B cell (primary cell): ENCODE data around the gene ZNF22. TPM values are rescaled to one million over a fixed set of nuclear protein-coding genes. Genes with fewer than 3 reads are reported as not detected.
A peak's percentile ranks its signal among the peaks of the same experiment; 100 is the strongest.

Source experiments
- ATAC-seq: fragments of 200-7000 bp; cut with Tn5 transposase; one replicate; pipeline ENCODE4 v1.10.0; 2021; ENCODE audit warnings: low read depth, mild to moderate bottlenecking, moderate number of reproducible peaks, moderate library complexity
- CTCF ChIA-PET: fragments of 350-600 bp; sonication (Branson Sonifier 250); formaldehyde crosslinking; loops from one replicate; lab custom pipeline; 2021; ENCODE audit warnings: antibody characterized with exemption, inconsistent platforms; lab: Charles Lee
- POLR2A ChIA-PET: fragments of 350-600 bp; sonication (Branson Sonifier 250); formaldehyde crosslinking; loops from one replicate; lab custom pipeline; 2021; ENCODE audit warnings: antibody characterized with exemption; lab: Charles Lee
- DNase-seq: peaks from one replicate; pipeline ENCODE4 v3.0.0; 2013
- H2AFZ ChIP-seq: 2 replicates; pipeline ENCODE4 v1.6.1; 2012; ENCODE audit warnings: mild to moderate bottlenecking, low read depth, low read length; ENCODE audit not compliant: insufficient read depth, poor library complexity, severe bottlenecking
- H3K27ac ChIP-seq, 2 donors: 1 replicate in 1 of 2; 2 replicates in 1 of 2; pipeline ENCODE4 v1.5.1; 2012 to 2013; ENCODE audit warnings: low read length in 2 of 2, mild to moderate bottlenecking in 2 of 2, moderate library complexity in 1 of 2
- H3K27me3 ChIP-seq, 4 experiments: fragments of 200-600 bp in 1 of 4; sonication (generic) in 1 of 4; replicated peaks in 1 of 4; 1 replicate in 2 of 4; 2 replicates in 2 of 4; pipeline versions ENCODE4 v1.6.1 to v1.7.0; 2013 to 2016; ENCODE audit warnings: low read length in 3 of 4, mild to moderate bottlenecking in 2 of 4, mixed read lengths in 1 of 4, moderate library complexity in 1 of 4; ENCODE audit not compliant: insufficient read depth in 4 of 4, control insufficient read depth in 3 of 4; ENCODE audit errors: control extremely low read depth in 1 of 4
- H3K36me3 ChIP-seq, 2 experiments: replicated peaks in 1 of 2; 1 replicate in 1 of 2; 2 replicates in 1 of 2; pipeline versions ENCODE4 v1.6.1 to v1.7.1; 2013; ENCODE audit warnings: low read length in 1 of 2; ENCODE audit not compliant: insufficient read depth in 2 of 2, control insufficient read depth in 1 of 2; ENCODE audit errors: control extremely low read depth in 1 of 2, extremely low read depth in 1 of 2
- H3K4me1 ChIP-seq, 2 donors: fragments of 200-600 bp in 1 of 2; sonication (generic) in 1 of 2; 1 replicate in 1 of 2; 2 replicates in 1 of 2; pipeline versions ENCODE4 v1.5.1 to v1.6.1; 2013 to 2017; ENCODE audit warnings: low read length in 2 of 2; ENCODE audit not compliant: control insufficient read depth in 2 of 2, insufficient read depth in 2 of 2
- H3K4me2 ChIP-seq: replicated peaks from 2 replicates; pipeline ENCODE3; 2012; ENCODE audit warnings: mild to moderate bottlenecking, low read depth, low read length; ENCODE audit not compliant: poor library complexity, severe bottlenecking
- H3K4me3 ChIP-seq, 5 experiments: fragments of 200-600 bp in 1 of 5; sonication (generic) in 1 of 5; 1 replicate in 3 of 5; 2 replicates in 2 of 5; pipeline versions ENCODE4 v1.5.1 to v1.7.0; 2011 to 2016; ENCODE audit warnings: low read length in 4 of 5, mild to moderate bottlenecking in 4 of 5, low read depth in 2 of 5, control low read depth in 1 of 5, moderate library complexity in 1 of 5; ENCODE audit not compliant: insufficient read depth in 1 of 5; ENCODE audit errors: control extremely low read depth in 1 of 5, extremely low read depth in 1 of 5
- H3K79me2 ChIP-seq: fragments of 200-600 bp; sonication (generic); one replicate; pipeline ENCODE4 v1.6.0; 2016; ENCODE audit warnings: low read length; ENCODE audit not compliant: control insufficient read depth, insufficient read depth
- H3K9ac ChIP-seq: fragments of 200-600 bp; sonication (generic); 2 replicates; pipeline ENCODE4 v1.6.1; 2017; ENCODE audit warnings: mild to moderate bottlenecking, low read length, moderate library complexity
- H3K9me3 ChIP-seq, 3 donors: one replicate each; pipeline versions ENCODE4 v1.6.1 to v1.7.1; 2013; ENCODE audit warnings: low read length in 2 of 3; ENCODE audit not compliant: control insufficient read depth in 2 of 3, insufficient read depth in 1 of 3; ENCODE audit errors: control extremely low read depth in 1 of 3
- H4K20me1 ChIP-seq: 2 replicates; pipeline ENCODE4 v1.6.0; 2012; ENCODE audit warnings: mild to moderate bottlenecking, low read length; ENCODE audit not compliant: insufficient read depth, control insufficient read depth, poor library complexity, severe bottlenecking
- H3K27ac Mint-ChIP-seq: one replicate; pipeline ENCODE4 v1.8.0; 2021; ENCODE audit warnings: mixed read lengths
- H3K27me3 Mint-ChIP-seq: one replicate; pipeline ENCODE4 v1.8.0; 2021; ENCODE audit warnings: mixed read lengths
- H3K4me1 Mint-ChIP-seq: one replicate; pipeline ENCODE4 v1.8.0; 2021; ENCODE audit warnings: mixed read lengths
- H3K4me3 Mint-ChIP-seq: one replicate; pipeline ENCODE4 v1.8.0; 2021; ENCODE audit warnings: mixed read lengths
- H3K9me3 Mint-ChIP-seq: one replicate; pipeline ENCODE4 v1.8.0; 2022; ENCODE audit warnings: mixed read lengths; ENCODE audit not compliant: insufficient read depth
- CTCF ChIP-seq: fragments of 200-600 bp; IDR thresholded peaks from one replicate; pipeline ENCODE4 v1.8.0; 2022; ENCODE audit warnings: antibody characterized with exemption, mild to moderate bottlenecking
- EZH2 ChIP-seq: IDR thresholded peaks from 2 replicates; pipeline ENCODE4 v1.6.1; 2012; ENCODE audit warnings: borderline replicate concordance, low read depth, mild to moderate bottlenecking, moderate library complexity, low read length; ENCODE audit not compliant: insufficient read depth, poor library complexity, severe bottlenecking
- WGBS: methylation state at CpG from one replicate; pipeline ENCODE4 v1.1.5; 2013; ENCODE audit warnings: missing lambda C conversion rate; ENCODE audit not compliant: insufficient coverage; 5-methylcytosine and 5-hydroxymethylcytosine counted together
- intact Hi-C: fragments of 100-400 bp; cut with micrococcal nuclease; formaldehyde crosslinking; loops from one replicate; pipeline ENCODE4 v1.10.0; 2022
- polyA plus RNA-seq: library from polyadenylated mRNA; depleted of rRNA; stranded (reverse); fragments of >200 nt; gene quantifications from 2 replicates; pipeline ENCODE4 v1.2.3, GENCODE V29; 2012
- total RNA-seq, 2 donors: library from RNA; stranded (reverse); fragments of 120-200 nt in 1 of 2; gene quantifications; 1 replicate in 1 of 2; 2 replicates in 1 of 2; pipeline versions ENCODE4 v1.2.3 to v1.2.4, GENCODE V29; 2013 to 2022

ZNF22 gene
- total and polyA plus RNA-seq, 2 donors (not counting 1 experiment from before 2014, with no cell fraction given) = 7.7 to 31.4 TPM

- peaks cover 23% of the 10 kb centered on the region for H3K79me2 ChIP-seq
- WGBS = 66% methylated on average over 3 of the region's 5 CpGs
- H3K4me2 ChIP-seq = peak overlapping the region; percentile 94
- no peaks in the 10 kb centered on the region for H4K20me1 ChIP-seq
- ChIA-PET CTCF (interaction anchor here (1.2 kb wide), 1 partner anchor 25 kb away, joined by 5 read pairs; no protein-coding TSS in a partner anchor), POLR2A (no interaction called here)
- peak overlapping the region; percentile 91 for H3K4me3 Mint-ChIP-seq
- peak overlapping the region; percentile 89 for H2AFZ ChIP-seq
- peaks cover 0 to 1% of the 10 kb centered on the region in 2 experiments for H3K36me3 ChIP-seq
- no peaks in the 10 kb centered on the region for H3K9me3 Mint-ChIP-seq
- ATAC-seq (no peak), DNase-seq (peak; percentile 5)
- intact Hi-C loops = loop anchor here (2.0 kb wide), 1 partner anchor 42 kb away; the partner anchor contains the start of gene ZNF22
- peak overlapping the region in 4 of 5 experiments; percentile 14 to 95 (median 83) for H3K4me3 ChIP-seq
- H3K27me3 Mint-ChIP-seq = no peaks in the 10 kb centered on the region
- H3K27ac Mint-ChIP-seq = peak overlapping the region; percentile 84
- H3K27ac ChIP-seq = no peak overlapping the region
- H3K9ac ChIP-seq = peak overlapping the region; percentile 84
- TF ChIP-seq CTCF = no peak
- no peak for TF ChIP-seq EZH2
- peaks cover 35% of the 10 kb centered on the region for H3K4me1 Mint-ChIP-seq
- H3K27me3 ChIP-seq = peaks cover 0 to 2% (median 0%) of the 10 kb centered on the region in 4 experiments
- peaks cover 22 to 37% of the 10 kb centered on the region in 2 donors for H3K4me1 ChIP-seq
- H3K9me3 ChIP-seq = no peaks in the 10 kb centered on the region
Measured at GRCh38 chr10:44958196-44958897, 42.4 kb upstream of the ZNF22 start.

GRCh38 chr10:44958898-44959246, 41.9 kb upstream of the ZNF22 start:
- Histone ChIP-seq H3K4me3 (peak overlapping the region; percentile 14 to 95 (median 85)), H3K4me2 (peak overlapping the region; percentile 94), H3K9ac (peak overlapping the region; percentile 84), H3K36me3 (no peaks in the 10 kb centered on the region), H3K27ac (peak overlapping the region; percentile 49 to 75), H3K4me1 (peaks cover 27 to 42% of the 10 kb centered on the region in 2 donors), H2AFZ (peak overlapping the region; percentile 89), H3K27me3 (peaks cover 0 to 2% (median 0%) of the 10 kb centered on the region in 4 experiments), H4K20me1 (no peaks in the 10 kb centered on the region), H3K79me2 (peaks cover 23% of the 10 kb centered on the region), H3K9me3 (no peaks in the 10 kb centered on the region)
- intact Hi-C loops = loop anchor here (1.0 to 2.0 kb wide), 3 partner anchors 16 to 42 kb away; partner anchors contain the start of gene ZNF22
- ATAC-seq (no peak), DNase-seq (no peak)
- ChIA-PET POLR2A (interaction anchor here (0.8 kb wide), 1 partner anchor 14 kb away, joined by 3 read pairs; no protein-coding TSS in a partner anchor), CTCF (interaction anchor here (1.2 kb wide), 1 partner anchor 26 kb away, joined by 5 read pairs; no protein-coding TSS in a partner anchor)
- Mint-ChIP-seq H3K4me3 (peak overlapping the region; percentile 91), H3K27me3 (no peaks in the 10 kb centered on the region), H3K27ac (peak overlapping the region; percentile 84), H3K9me3 (no peaks in the 10 kb centered on the region), H3K4me1 (peaks cover 41% of the 10 kb centered on the region)
- TF ChIP-seq CTCF = no peak
- TF ChIP-seq EZH2 = no peak
- WGBS = 0% methylated on average over 4 of the region's 6 CpGs
